Stimulated activated CD4-positive, alpha-beta T cell treated with anti-CD3 and anti-CD28 coated beads, Interleukin-4, amount 100 ng/mL, for 48 hours (primary cell): Measurements from ENCODE around the gene NOXRED1.
"Not testable (repeated sequence)": the region's sequence is repeated elsewhere in the genome, so short reads cannot be mapped to it uniquely, and the experiment has no call there.

Source experiments
- DNase-seq, 2 donors: peaks; one replicate each; pipeline ENCODE4 v3.0.0-alpha.2; 2020; ENCODE audit warnings: low read depth in 2 of 2

Gene NOXRED1, protein sequence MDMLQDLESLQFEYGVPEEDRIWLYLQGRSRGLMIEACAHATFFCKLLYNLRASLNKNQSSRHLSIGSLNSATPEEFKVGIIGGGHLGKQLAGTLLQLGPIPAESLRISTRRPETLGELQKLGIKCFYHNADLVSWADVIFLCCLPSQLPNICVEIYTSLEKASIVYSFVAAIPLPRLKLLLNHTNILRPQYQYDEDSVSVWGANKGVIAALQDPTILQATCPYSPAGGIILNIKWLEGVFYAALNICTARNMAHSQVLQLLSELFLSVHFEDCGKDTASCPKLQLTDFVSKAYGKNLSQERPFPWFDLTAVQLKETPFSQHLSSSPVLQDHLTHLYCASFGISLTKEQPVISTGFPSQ

DNA sequence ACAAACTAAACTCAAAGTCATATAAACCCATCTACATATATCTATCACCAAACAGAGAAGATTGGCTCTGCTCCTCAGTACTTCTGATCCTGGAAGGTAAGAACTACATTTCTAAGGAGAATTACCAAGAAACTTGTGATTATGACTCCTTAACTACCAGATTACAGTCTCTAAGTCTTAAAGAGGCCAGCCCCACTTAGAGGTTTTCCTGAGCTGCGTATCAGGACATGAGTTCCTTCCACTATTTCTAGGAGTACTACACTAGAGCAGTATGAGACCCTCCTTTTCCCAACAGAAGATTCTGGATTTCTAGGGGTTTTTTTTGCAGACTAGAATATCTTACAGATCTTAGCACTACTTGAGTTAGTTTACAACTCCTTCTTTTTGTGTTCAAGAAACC lies at the start of gene NOXRED1:
Gene NOXRED1 (minus strand): TSS at position 101 of the 400 bp plus-strand sequence. CDS start 634 bp downstream, outside the sequence.
- DNase-seq, result no peak

DNA sequence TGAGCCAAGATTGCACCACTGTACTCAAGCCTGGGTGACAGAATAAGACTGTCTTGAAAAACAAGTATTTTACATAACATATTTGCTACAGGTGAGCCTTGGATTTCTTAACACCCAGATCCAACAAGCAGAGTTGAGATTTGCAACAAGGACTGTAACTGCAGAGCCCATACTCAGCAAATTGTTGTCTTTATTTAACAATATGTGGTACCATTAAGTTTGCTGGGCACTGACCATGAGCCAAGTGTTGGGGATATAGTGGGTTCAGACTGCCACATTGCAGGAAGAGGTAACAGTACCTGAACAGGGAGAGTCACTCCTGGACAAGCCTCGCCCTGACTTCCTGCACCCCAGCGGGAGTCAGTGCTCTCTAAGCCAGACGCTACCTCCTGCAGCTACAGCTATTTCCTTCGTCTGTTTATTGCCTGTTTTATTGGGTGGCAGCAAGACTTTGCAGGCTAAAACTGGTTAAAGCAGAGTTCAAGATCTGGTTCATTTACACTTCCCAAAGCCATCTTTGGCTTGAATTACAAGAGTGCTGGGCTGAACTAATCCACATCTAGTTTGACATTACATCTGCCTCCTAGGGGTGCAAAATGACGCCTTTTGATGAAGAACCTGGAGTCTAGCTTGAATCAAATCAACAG lies 47.0 kb upstream of the NOXRED1 start:
- DNase-seq, result no peak

DNA sequence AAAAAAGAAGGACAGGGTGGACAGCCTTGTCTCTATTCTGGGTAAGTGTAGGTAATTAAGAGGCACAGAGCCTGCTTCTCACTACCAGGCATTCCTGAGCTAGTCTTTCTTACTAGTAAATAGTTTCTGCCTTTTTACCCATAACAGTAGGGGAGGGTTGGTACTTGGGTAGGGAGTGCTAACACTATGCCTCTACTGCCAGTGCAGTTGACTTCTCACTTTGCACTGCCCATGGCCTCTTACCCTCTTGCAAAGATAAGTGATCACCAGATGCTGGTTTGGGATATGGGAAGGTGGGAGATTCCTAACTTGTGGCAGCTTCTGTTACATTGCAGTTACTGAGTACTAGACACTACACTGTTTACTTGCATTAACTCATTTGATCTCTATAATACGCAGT lies 46.2 kb upstream of the NOXRED1 start:
- DNase-seq, result no peak

DNA sequence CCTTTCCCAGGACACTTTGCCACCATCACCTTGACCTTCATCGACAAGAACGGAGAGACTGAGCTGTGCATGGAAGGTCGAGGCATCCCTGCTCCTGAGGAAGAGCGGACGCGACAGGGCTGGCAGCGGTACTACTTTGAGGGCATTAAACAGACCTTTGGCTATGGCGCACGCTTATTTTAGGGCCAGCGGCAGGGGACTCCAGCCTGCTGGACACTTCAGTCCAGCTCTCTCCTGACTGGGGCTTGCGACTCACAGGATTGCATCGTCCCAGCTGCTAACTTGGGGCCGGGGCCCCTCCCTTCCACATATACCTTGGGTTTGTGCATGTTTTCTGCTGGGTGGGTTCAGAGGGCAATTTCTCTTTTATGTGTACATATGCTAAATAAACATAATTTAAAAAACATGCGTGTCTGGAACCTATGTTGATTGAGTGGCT lies 45.8 kb upstream of the NOXRED1 start:
- DNase-seq, result no peak

DNA sequence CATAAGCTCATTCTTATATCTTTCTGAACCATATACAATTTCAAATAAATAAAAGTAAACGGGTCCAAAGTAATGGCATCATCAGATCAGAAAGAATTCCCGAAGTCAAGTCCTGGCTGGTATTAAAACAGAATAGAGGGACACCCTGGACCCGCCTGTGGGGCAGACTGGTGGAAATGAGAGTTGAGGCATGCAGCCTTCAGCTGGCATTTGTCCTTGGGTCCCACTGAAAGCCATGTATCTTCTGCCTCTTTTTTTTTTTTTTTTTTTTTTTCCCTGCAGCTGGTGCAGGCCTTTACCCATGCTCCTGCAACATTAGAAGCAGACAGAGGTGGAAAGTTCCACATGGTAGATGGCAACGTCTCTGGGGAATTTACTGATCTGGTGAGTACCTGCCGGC lies 44.5 kb upstream of the NOXRED1 start:
- no peak for DNase-seq

DNA sequence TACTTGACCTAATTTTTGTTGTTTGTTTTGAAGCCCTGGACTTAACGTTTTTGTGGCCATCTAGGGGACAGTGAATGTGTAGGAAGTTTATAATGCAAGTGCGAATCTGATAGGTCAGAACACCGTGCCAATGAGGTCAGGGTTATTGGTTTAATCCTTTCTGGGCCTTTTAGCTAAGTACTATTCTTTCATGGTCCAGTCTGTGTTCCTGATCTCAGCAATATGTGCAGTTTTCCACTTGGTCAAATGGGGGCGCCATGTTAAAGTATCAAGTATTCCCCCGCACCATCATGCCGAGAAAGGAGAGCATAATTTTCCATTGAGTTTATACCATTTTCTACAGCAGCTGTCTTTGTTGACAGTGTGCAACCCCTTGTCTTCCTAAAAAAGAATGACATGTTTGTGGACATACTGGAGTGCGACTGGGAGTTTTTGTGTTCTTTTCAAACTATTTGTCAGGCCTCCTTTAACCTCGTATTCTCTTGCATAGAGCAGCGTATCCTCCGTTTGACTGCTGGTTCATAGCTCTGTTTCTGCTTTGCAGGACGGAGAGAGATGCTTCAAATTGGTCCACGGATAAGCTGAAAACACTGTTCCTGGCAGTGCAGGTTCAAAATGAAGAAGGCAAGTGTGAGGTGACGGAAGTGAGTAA lies 35.9 kb upstream of the NOXRED1 start:
- DNase-seq, result peak; percentile 59 to 69

DNA sequence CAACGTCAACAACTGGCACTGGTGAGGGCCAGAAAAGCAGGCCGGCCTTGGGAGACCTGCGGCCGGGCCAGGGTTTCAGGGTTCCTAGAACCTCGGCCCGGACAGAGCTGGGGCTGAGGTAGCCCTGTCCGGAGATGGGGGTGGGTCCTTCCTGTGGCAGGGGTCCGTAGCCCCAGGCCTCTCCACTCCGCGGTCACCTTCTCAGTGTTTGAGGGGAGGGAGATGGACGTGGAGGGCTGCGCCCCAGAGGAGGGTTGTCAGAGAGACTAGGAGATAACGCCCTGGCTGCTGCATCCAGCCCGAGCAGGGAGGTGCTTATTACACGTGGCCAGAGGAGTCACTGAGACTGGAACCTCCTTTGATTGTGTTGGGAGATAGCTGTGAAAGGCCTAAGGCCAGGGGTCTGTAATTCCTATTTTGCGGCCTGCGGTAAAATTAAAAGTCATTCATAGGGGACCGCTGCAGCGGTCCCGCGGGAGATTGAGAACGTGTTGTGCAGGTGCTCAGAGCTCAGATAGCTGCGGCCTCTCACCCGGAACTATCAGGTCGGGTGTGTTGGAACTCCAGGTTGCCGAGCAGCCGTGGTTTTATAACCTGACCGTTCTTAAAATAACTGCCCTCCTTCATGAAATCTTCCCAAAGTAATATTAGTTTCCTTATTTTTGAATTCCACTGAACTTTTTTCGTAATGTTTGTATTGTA lies 35.1 kb upstream of the NOXRED1 start:
- peak; percentile 12 to 20 for DNase-seq

DNA sequence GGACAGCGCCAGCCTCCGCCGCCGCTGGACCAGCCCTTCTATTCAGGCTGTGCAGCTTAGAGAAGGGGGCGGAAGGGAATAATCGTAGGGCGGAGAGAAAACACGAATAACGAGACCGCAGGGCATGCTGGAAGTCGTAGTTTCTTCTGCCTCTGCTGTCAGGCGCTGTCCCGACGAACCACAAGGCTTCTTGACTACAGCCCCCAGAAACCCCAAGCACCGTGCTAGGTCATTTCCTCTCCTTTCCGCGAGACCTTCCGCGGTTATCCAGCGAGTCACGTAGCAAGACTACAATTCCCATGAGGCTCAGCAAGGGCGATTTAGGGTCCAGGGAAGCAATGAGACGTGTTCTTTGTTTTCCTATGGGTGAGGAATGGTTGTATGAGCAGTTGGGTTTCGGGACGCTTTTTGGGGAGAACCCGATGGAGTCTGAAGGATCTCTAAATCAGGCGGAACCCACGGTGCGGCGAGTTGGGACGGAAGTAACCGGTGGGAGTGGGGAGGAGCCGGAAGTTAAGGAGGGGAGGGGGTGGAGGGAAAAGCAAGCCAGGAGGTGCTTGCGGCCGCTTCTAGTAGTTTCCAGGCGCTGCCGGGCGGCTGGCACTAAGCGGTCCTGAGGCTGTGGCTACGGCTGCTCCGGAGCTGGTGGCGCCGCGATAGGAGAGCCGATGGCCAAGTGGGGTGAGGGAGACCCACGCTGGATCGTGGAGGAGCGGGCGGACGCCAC lies 34.4 kb upstream of the NOXRED1 start, which contains the start of the genes AHSA1 and VIPAS39:
Gene AHSA1 (plus strand): TSS at position 572 of the 727 bp plus-strand sequence. CDS start 97 bp downstream, at position 669.
Gene VIPAS39 (minus strand): TSS at position 80 of the 727 bp plus-strand sequence. CDS start 3,499 bp downstream, outside the sequence.
- peak; percentile 82 to 91 for DNase-seq

DNA sequence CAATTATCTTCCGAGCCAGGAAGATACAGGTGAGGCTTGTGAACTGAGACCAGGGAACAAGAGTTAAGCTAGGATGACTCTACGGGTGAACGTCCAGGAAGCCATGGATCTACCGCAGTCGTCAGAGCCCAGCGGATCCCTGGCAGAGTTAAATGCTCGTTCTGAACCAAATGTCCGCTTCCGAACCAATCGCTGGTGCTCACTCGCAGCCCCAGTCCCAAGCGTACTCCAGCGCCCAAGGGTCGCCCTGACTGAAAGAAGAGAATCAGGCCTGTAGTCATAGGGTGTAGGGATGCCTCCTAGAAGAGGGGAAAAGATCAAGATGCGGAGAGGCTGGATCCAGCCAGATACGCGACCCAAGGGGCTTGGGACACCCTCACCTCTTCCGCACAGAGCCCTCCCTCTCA lies 33.8 kb upstream of the NOXRED1 start:
- DNase-seq, result no peak

DNA sequence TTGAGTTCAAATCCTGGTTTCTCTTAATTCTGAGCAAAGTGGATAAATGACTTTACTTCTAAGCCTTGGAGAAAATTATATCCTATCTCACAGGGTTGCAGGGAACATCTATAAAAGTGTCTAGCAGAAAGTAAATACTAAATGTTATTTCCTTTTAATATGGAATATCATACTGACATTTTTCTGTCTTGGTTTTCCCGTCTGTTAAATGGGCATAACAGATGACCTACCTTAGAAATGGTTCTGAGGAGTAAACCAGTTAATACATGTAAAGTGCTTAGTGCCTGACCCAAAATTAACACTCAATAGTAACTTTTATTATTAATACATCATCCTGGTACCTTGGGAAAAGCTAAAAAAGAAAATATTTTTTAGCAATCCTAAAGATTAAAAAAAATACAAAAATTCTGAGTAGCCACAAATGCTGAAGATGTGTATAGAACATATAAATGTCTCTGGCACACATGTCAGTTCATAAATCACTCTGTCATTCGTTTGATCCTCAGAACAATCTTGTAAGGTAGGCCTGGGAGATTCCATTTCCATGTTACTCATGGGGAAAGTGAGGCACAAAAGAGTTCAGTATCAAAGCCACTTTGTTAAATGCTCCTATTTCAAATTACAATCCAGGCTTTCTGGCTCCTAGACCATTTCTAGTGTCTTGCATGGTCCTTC lies 32.8 kb upstream of the NOXRED1 start:
- no peak for DNase-seq

DNA sequence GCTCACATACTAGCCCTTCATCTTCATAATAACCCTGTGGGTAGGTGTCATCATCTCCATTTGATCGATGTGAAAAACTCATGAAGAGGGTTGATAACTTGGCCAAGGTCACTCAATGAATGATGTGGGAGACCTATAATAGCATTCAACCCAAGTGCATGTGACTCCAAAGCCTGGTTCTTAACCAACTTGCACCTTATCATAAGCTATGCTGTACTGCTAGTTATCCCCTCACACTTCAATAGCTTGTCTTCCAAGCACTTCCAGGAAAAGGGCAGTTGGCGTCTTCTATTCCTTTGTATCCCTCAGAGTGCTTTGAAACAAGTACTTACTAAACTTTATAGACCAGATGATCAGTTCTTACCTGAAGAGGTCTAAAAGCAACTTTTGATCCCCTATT lies 18.9 kb upstream of the NOXRED1 start:
- DNase-seq, result no peak

DNA sequence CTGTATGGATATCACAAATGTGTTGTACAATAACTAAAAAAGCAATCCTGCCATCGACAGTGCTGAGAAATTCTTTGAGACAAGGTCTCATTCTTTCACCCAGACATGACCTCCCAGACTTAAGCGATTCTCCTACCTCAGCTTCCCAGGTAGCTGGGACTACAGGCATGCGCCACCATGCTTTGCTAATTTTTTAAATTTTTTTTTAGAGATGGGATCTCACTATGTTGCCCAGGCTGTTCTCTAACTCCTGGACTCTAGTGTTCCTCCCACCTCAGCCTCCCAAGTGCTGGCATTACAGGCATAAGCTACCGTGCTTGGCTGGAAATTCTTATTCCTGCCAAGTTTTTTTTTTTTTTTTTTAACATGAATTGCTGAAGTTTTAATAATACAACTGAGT lies 16.5 kb upstream of the NOXRED1 start:
- no peak for DNase-seq

DNA sequence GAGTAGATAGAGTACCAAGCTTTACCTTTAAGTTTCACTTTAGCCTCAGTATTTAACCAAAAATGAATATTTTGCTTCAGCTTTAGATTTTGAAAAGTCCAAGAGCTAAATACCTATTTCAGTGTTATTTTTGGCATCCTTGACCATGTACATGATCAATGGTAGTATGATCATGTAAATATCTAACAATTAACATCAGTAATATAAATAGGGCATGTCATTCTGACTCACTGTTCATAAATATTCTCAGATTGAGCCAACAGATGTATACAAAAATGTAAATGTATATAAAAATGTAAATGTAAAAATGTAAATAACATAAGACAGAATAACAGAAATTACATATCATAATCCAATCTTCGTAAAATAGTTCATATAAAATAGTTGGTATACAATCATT lies 15.3 kb upstream of the NOXRED1 start:
- DNase-seq, result no peak

DNA sequence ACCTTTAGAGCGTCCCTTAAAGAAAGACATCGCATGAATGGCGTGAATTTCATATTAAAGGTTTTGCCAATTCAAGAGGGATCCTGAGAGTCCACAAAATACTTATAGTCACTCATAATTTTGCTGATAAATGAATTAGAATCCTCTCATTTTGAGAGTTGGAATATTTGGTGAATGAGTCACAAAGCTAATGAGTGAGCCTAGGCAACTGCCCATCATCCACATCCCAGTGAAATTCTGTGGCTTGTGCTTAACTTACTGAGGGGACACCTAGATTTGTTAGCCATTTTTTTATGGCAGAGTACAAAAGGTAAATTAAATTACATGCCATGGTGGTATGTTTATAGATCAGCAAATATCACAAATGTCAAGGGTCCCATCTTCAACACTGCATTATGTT lies 12.7 kb upstream of the NOXRED1 start:
- no peak for DNase-seq

DNA sequence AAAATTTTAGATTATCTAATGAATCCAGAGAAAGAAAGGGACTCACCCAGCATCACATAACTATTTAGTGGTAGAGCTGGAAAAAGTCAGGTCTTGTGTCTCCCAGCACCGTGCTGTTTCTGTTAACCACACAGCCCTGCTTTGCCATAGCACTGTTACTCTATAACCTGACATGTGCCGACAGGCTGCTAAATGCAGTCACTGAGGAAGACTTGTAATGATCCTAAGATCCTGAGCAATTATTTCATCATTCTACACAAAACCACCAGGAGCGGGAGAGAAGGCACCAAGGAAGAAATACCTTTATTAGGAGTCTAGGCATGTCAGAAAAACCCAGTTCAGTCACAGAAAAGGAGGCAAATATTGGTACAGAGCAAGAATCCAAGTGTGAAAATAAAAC lies 3.1 kb upstream of the NOXRED1 start:
- DNase-seq, result no peak

DNA sequence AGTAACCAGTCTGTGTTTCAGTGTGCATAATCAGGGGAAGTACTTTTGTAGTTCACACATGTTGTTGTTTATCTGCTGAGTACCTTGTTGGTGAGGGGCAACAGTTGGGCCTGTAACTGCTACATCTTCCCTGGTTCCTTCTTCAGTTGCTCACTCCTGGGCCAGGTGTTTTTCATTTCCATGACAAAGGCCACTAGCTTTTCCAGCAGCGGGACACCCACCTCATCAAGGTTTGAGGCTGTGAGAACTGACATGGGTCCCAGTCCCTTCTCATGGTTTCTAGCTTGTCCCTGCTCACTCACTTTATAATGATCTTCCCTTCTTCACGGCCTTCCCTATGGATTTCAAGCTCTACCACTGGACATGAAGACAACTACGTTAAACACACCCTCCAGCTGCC lies 1.5 kb upstream of the NOXRED1 start:
- DNase-seq, result no peak

DNA sequence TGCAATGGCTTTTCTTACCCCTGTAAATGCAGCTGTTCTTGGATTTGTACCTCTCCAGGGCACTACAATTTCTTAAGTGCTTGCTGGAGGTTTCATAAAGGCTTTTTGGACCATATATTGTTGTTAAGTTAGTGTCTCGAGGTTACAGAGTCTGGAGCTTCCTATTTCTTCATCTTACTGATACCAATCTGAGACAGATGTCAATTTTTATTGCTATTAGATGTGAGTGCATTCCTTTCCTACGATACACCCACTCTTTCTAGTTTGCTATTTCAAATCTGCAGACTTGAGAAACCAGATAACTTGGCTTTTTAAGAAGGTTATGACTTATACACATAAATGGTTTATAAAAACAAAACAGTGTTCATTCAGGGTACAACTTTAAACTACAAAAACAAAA lies 2.1 kb downstream of the NOXRED1 start:
- no peak for DNase-seq

DNA sequence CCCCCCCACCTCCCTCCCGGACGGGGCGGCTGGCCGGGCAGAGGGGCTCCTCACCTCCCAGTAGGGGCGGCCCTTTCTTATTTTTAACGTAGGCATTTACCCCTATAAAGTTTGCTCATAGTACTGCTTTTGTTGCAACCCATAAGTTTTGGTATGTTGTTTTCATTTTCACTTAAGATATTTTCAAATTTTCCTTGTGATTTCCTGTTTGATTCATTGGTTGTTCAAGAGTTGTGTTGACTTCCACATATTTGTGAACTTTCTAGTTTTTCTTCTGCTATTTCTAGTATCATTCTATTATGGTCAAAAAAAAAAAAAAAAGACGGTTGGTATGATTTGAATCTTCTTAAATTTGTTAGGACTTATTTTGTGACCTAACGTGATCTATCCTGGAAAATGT lies 6.5 kb downstream of the NOXRED1 start:
- DNase-seq, result no peak

DNA sequence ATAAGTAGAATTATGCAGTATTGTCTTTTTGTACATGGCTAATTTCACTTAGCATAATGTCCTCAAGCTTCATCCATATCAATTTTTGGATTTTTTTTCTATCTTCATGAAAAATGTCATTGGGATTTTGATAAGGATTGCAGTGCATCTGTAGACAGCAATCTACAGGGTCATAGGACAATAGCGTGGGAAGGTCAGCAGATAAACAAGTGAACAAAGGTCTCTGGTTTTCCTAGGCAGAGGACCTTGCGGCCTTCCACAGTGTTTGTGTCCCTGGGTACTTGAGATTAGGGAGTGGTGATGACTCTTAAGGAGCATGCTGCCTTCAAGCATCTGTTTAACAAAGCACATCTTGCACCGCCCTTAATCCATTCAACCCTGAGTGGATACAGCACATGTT lies 7.2 kb downstream of the NOXRED1 start:
- DNase-seq, result not testable (repeated sequence)

DNA sequence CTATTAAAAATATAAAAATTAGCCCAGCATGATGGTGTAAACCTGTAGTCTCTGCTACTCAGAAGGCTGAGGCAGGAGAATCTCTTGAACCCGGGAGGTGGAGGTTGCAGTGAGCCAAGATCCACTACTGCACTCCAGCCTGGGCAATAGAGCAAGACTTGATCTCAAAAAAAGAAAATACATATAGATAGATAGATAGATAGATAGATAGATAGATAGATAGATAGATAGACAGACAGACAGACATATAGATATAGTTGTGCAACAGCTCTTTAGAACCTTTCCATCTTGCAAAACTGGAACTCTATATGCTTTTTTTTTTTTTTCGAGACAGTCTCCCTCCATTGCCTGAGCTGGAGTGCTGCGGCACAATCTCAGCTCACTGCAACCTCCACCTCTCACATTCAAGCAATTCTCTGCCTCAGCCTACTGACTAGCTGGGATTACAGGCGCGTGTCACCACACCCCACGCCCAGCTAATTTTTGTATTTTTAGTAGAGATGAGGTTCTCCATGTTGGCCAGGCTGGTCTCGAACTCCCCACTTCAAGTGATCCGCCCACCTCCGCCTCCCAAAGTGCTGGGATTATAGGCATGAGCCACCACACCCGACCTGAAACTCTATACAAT lies 7.8 kb downstream of the NOXRED1 start:
- DNase-seq, result not testable (repeated sequence)
